DMS53 treated with DMSO at 0.1 percent for 48 hours (cell line): ENCODE data around the gene RABGAP1.
"Not testable (repeated sequence)": the region's sequence is repeated elsewhere in the genome, so short reads cannot be mapped to it uniquely, and the experiment has no call there.

Source experiments
- DNase-seq: peaks from one replicate; lab custom pipeline; 2025; ENCODE audit not compliant: unreplicated experiment; lab: John Stamatoyannopoulos, UW

The RABGAP1 gene

GRCh38 chr9:122940749-122941581 lies at the start of gene RABGAP1:
Gene RABGAP1 (plus strand): TSS chr9:122941020. CDS start chr9:122957060, 16,040 bp downstream.
- DNase-seq, result peak; percentile 96

GRCh38 chr9:122897969-122898368 lies 42.9 kb upstream of the RABGAP1 start:
- DNase-seq, result no peak

GRCh38 chr9:122900791-122901190 lies 40.0 kb upstream of the RABGAP1 start:
- no peak for DNase-seq

- peak; percentile 22 for DNase-seq
Observed at GRCh38 chr9:122904466-122904822, 36.4 kb upstream of the RABGAP1 start.

- DNase-seq, result peak; percentile 98
Observed at GRCh38 chr9:122904823-122905710, 35.8 kb upstream of the RABGAP1 start, which contains the start of gene RC3H2. Gene RC3H2 (minus strand): TSS chr9:122905359. CDS start chr9:122897509, 7,850 bp downstream.

- DNase-seq, result not testable (repeated sequence)
Observed at GRCh38 chr9:122906122-122906521, 34.7 kb upstream of the RABGAP1 start.

GRCh38 chr9:122912671-122912963 lies 28.2 kb upstream of the RABGAP1 start:
- DNase-seq, result no peak

GRCh38 chr9:122912964-122913673 lies 27.7 kb upstream of the RABGAP1 start, which contains the start of gene ZBTB6:
Gene ZBTB6 (minus strand): TSS chr9:122913323. CDS start chr9:122912072, 1,251 bp downstream.
- DNase-seq, result peak; percentile 82

- no peak for DNase-seq
Observed at GRCh38 chr9:122918310-122918709, 22.5 kb upstream of the RABGAP1 start.

GRCh38 chr9:122922713-122923112 lies 18.1 kb upstream of the RABGAP1 start:
- no peak for DNase-seq

- no peak for DNase-seq
Observed at GRCh38 chr9:122923947-122924346, 16.9 kb upstream of the RABGAP1 start.

GRCh38 chr9:122929796-122930354 lies 10.9 kb upstream of the RABGAP1 start:
- DNase-seq, result no peak

- DNase-seq, result no peak
Observed at GRCh38 chr9:122930541-122931225, 10.1 kb upstream of the RABGAP1 start.

GRCh38 chr9:122931226-122932121 lies 9.3 kb upstream of the RABGAP1 start, which contains the start of gene ZBTB26:
Gene ZBTB26 (minus strand): TSS chr9:122931512. CDS start chr9:122919934, 11,578 bp downstream.
- DNase-seq, result peak; percentile 90

GRCh38 chr9:122936464-122936863 lies 4.4 kb upstream of the RABGAP1 start:
- DNase-seq, result no peak

- no peak for DNase-seq
Observed at GRCh38 chr9:122936883-122937282, 3.9 kb upstream of the RABGAP1 start.

GRCh38 chr9:122939601-122940000 lies 1.2 kb upstream of the RABGAP1 start:
- DNase-seq, result no peak

- no peak for DNase-seq
Observed at GRCh38 chr9:122940454-122940748, 419 bp upstream of the RABGAP1 start.

GRCh38 chr9:122941582-122942234 lies 888 bp downstream of the RABGAP1 start:
- DNase-seq, result no peak
